Stimulated activated CD4-positive, alpha-beta T cell treated with anti-CD3 and anti-CD28 coated beads, TNF-alpha, amount 100 ng/mL, for 4 hours (primary cell): ENCODE data around the gene CELF4.

Experiments
- DNase-seq, 3 experiments: peaks; one replicate each; pipeline ENCODE4 v3.0.0-alpha.2; 2020; ENCODE audit warnings: low read depth in 3 of 3

CELF4 gene

GRCh38 chr18:37524498-37525261 lies 40.9 kb downstream of the CELF4 start:
- no peak for DNase-seq

- DNase-seq = no peak
Measured at GRCh38 chr18:37524139-37524497, 41.5 kb downstream of the CELF4 start.

GRCh38 chr18:37521510-37522465 lies 43.8 kb downstream of the CELF4 start:
- no peak for DNase-seq

GRCh38 chr18:37520508-37520907 lies 45.1 kb downstream of the CELF4 start:
- no peak for DNase-seq

- DNase-seq = no peak
Measured at GRCh38 chr18:37519510-37520135, 46.0 kb downstream of the CELF4 start.

GRCh38 chr18:37516361-37516853 lies 49.2 kb downstream of the CELF4 start:
- DNase-seq = no peak

- no peak for DNase-seq
Measured at GRCh38 chr18:37514953-37515352, 50.6 kb downstream of the CELF4 start.

GRCh38 chr18:37512400-37512799 lies 53.2 kb downstream of the CELF4 start:
- no peak for DNase-seq

- DNase-seq = no peak
Measured at GRCh38 chr18:37511721-37512298, 53.8 kb downstream of the CELF4 start.

GRCh38 chr18:37509600-37509999 lies 56.0 kb downstream of the CELF4 start:
- no peak for DNase-seq

- no peak for DNase-seq
Measured at GRCh38 chr18:37508207-37508606, 57.4 kb downstream of the CELF4 start.

- DNase-seq = no peak
Measured at GRCh38 chr18:37507239-37507638, 58.4 kb downstream of the CELF4 start.

GRCh38 chr18:37506001-37506400 lies 59.6 kb downstream of the CELF4 start:
- no peak for DNase-seq

- no peak for DNase-seq
Measured at GRCh38 chr18:37505321-37505720, 60.3 kb downstream of the CELF4 start.

GRCh38 chr18:37502601-37503000 lies 63.0 kb downstream of the CELF4 start:
- no peak for DNase-seq

GRCh38 chr18:37502036-37502435 lies 63.6 kb downstream of the CELF4 start:
- DNase-seq = no peak

- no peak for DNase-seq
Measured at GRCh38 chr18:37501136-37501535, 64.5 kb downstream of the CELF4 start.

- DNase-seq = no peak
Measured at GRCh38 chr18:37499913-37500312, 65.7 kb downstream of the CELF4 start.

- no peak for DNase-seq
Measured at GRCh38 chr18:37499044-37499443, 66.6 kb downstream of the CELF4 start.

- DNase-seq = no peak
Measured at GRCh38 chr18:37497853-37498518, 67.6 kb downstream of the CELF4 start.

GRCh38 chr18:37496568-37496967 lies 69.0 kb downstream of the CELF4 start:
- DNase-seq = no peak
